Upper lobe of left lung (tissue), 4 donors: ENCODE data around the gene ALCAM.

ENCODE experiments used
- EP300 ChIP-seq, 4 donors: sonication (generic); formaldehyde crosslinking; IDR thresholded peaks; one replicate each; pipeline ENCODE4 v1.5.1; 2017; ENCODE audit warnings: antibody characterized with exemption in 4 of 4, control low read depth in 2 of 4
- POLR2A ChIP-seq, 4 donors: fragments of 450-650 bp; IDR thresholded peaks; one replicate each; pipeline ENCODE4 v1.5.1; 2016 to 2017; ENCODE audit warnings: antibody characterized with exemption in 4 of 4, mild to moderate bottlenecking in 2 of 4
- POLR2AphosphoS5 ChIP-seq, 2 donors: sonication (generic); formaldehyde crosslinking; IDR thresholded peaks; one replicate each; pipeline ENCODE4 v1.5.1; 2017; ENCODE audit warnings: antibody characterized with exemption in 2 of 2
- TF ChIP-seq, protein P1 (sequence below), 6 experiments: fragments of 450-650 bp in 4 of 6; fragments of 200-600 bp in 2 of 6; sonication (generic) in 2 of 6; IDR thresholded peaks; one replicate each; pipeline ENCODE4 v1.5.1; 2016 to 2019; ENCODE audit warnings: antibody characterized with exemption in 6 of 6

DNA sequence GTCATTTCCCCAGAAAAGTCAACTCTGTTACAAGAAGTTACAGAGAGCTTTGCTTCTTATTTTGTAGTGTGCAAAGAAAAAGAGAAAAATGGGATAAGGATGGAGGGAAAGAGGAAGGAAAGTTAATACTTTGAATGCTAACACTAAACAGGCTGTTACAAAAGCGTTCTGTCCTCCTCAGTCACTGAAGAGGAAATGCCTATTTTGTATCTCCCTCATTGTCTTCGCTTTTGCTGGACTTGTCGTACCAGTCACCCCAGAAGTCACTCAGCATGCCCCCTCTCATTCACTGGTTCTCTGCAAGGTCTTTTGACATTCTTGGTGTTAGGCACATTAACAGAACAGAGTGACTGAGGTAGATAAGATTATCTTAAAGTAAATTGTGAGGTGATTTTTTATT is 129.6 kb downstream of the ALCAM start:
- TF ChIP-seq, protein P1, sequence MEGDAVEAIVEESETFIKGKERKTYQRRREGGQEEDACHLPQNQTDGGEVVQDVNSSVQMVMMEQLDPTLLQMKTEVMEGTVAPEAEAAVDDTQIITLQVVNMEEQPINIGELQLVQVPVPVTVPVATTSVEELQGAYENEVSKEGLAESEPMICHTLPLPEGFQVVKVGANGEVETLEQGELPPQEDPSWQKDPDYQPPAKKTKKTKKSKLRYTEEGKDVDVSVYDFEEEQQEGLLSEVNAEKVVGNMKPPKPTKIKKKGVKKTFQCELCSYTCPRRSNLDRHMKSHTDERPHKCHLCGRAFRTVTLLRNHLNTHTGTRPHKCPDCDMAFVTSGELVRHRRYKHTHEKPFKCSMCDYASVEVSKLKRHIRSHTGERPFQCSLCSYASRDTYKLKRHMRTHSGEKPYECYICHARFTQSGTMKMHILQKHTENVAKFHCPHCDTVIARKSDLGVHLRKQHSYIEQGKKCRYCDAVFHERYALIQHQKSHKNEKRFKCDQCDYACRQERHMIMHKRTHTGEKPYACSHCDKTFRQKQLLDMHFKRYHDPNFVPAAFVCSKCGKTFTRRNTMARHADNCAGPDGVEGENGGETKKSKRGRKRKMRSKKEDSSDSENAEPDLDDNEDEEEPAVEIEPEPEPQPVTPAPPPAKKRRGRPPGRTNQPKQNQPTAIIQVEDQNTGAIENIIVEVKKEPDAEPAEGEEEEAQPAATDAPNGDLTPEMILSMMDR (IDR thresholded peaks at IDR 0.05), result no peak
- TF ChIP-seq POLR2AphosphoS5 (IDR thresholded peaks at IDR 0.05) (no peak), POLR2A (IDR thresholded peaks at IDR 0.05) (no peak), EP300 (IDR thresholded peaks at IDR 0.05) (no peak)
